ENCODE data around the gene WSCD1.

The WSCD1 gene

GRCh38 chr17:6057562-6057961 lies 12.6 kb upstream of the WSCD1 start:
- no peak for TF ChIP-seq CTCF (IDR thresholded peaks at IDR 0.05; ENCODE audit: low read length)
- TF ChIP-seq EZH2 (IDR thresholded peaks at IDR 0.05; ENCODE audit: borderline replicate concordance, low read length), result no peak
- Histone ChIP-seq H3K9me3 (ENCODE audit: low read length) (no peaks in the 10 kb centered on the region), H3K4me2 (ENCODE audit: low read length) (no peak overlapping the region), H3K27me3 (ENCODE audit: insufficient read depth, low read length) (no peaks in the 10 kb centered on the region), H3K9ac (ENCODE audit: low read length) (no peak overlapping the region), H3K79me2 (ENCODE audit: insufficient read depth, low read length) (no peaks in the 10 kb centered on the region), H3K9me2 (ENCODE audit: low read depth, low read length) (no peaks in the 10 kb centered on the region), H3K36me3 (ENCODE audit: insufficient read depth, low read length) (no peaks in the 10 kb centered on the region), H3K4me1 (ENCODE audit: insufficient read depth, low read length, severe bottlenecking) (no peaks in the 10 kb centered on the region), H3K27ac (ENCODE audit: low read depth, low read length, poor library complexity, severe bottlenecking) (no peak overlapping the region), H3K4me3 (ENCODE audit: low read depth, low read length, poor library complexity, severe bottlenecking) (no peak overlapping the region), H4K20me1 (ENCODE audit: insufficient read depth, low read length) (no peaks in the 10 kb centered on the region), H3F3A (ENCODE audit: insufficient read depth, low read length) (no peaks in the 10 kb centered on the region), H2AFZ (ENCODE audit: low read length) (no peak overlapping the region)

DNA sequence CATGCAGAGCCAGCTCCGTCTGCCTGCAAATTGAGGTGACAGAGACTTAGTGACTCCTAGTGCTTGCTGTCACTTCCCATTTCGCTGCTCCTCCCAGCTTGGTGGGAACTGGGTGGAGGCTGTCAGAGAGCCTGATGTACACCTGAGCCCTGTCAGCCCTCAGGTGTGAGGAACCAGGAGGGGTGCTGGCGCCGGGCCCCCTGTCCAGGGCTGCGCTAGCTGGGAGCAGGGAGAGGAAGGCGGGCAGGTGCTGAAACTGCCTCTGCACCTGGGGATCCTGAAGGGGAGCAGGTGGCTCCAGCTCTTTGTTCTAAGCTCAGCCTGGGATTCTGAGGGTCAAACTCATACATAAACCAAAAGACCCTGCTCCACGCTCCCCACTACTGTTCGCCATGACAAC lies 10.8 kb upstream of the WSCD1 start:
- no peak overlapping the region for H3K27ac ChIP-seq (ENCODE audit: low read depth, low read length, poor library complexity, severe bottlenecking)
- H3K9me3 ChIP-seq (ENCODE audit: low read length), result no peaks in the 10 kb centered on the region
- TF ChIP-seq CTCF (IDR thresholded peaks at IDR 0.05; ENCODE audit: low read length) (no peak), EZH2 (IDR thresholded peaks at IDR 0.05; ENCODE audit: borderline replicate concordance, low read length) (no peak)
- no peak overlapping the region for H3K9ac ChIP-seq (ENCODE audit: low read length)
- no peaks in the 10 kb centered on the region for H3K79me2 ChIP-seq (ENCODE audit: insufficient read depth, low read length)
- no peaks in the 10 kb centered on the region for H3K9me2 ChIP-seq (ENCODE audit: low read depth, low read length)
- H3K27me3 ChIP-seq (ENCODE audit: insufficient read depth, low read length), result no peaks in the 10 kb centered on the region
- no peaks in the 10 kb centered on the region for H3K4me1 ChIP-seq (ENCODE audit: insufficient read depth, low read length, severe bottlenecking)
- H3K4me3 ChIP-seq (ENCODE audit: low read depth, low read length, poor library complexity, severe bottlenecking), result no peak overlapping the region
- H3K36me3 ChIP-seq (ENCODE audit: insufficient read depth, low read length), result no peaks in the 10 kb centered on the region
- H3F3A ChIP-seq (ENCODE audit: insufficient read depth, low read length), result no peaks in the 10 kb centered on the region
- no peak overlapping the region for H3K4me2 ChIP-seq (ENCODE audit: low read length)
- H4K20me1 ChIP-seq (ENCODE audit: insufficient read depth, low read length), result no peaks in the 10 kb centered on the region
- no peak overlapping the region for H2AFZ ChIP-seq (ENCODE audit: low read length)

DNA sequence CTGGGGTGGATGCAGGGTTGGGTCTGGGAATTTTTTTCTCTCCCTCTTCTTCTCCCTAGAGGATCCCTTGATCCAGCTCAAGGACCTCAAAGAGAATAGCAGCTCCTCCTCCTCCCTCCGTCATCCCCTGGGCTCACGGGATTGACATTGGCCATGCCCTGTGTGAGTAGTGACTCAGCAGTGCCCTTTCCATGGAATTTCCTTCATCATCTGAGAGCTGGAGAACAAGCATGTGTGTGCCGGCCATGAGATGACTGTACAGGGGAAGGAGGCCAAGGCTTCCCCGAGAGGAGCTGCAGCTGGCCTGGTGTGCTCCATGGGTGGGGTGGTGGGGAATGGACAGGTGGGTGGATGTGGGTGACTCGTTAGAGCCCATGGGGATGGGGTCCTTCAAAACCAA lies 8.9 kb upstream of the WSCD1 start:
- H3K36me3 ChIP-seq (ENCODE audit: insufficient read depth, low read length), result no peaks in the 10 kb centered on the region
- TF ChIP-seq CTCF (IDR thresholded peaks at IDR 0.05; ENCODE audit: low read length), result no peak
- no peak for TF ChIP-seq EZH2 (IDR thresholded peaks at IDR 0.05; ENCODE audit: borderline replicate concordance, low read length)
- H3K27me3 ChIP-seq (ENCODE audit: insufficient read depth, low read length), result no peaks in the 10 kb centered on the region
- H3F3A ChIP-seq (ENCODE audit: insufficient read depth, low read length), result no peaks in the 10 kb centered on the region
- H3K4me2 ChIP-seq (ENCODE audit: low read length), result no peak overlapping the region
- H3K79me2 ChIP-seq (ENCODE audit: insufficient read depth, low read length), result no peaks in the 10 kb centered on the region
- no peak overlapping the region for H3K4me3 ChIP-seq (ENCODE audit: low read depth, low read length, poor library complexity, severe bottlenecking)
- H3K9ac ChIP-seq (ENCODE audit: low read length), result no peak overlapping the region
- no peaks in the 10 kb centered on the region for H3K4me1 ChIP-seq (ENCODE audit: insufficient read depth, low read length, severe bottlenecking)
- H3K9me3 ChIP-seq (ENCODE audit: low read length), result no peaks in the 10 kb centered on the region
- H2AFZ ChIP-seq (ENCODE audit: low read length), result no peak overlapping the region
- H4K20me1 ChIP-seq (ENCODE audit: insufficient read depth, low read length), result no peaks in the 10 kb centered on the region
- no peak overlapping the region for H3K27ac ChIP-seq (ENCODE audit: low read depth, low read length, poor library complexity, severe bottlenecking)
- no peaks in the 10 kb centered on the region for H3K9me2 ChIP-seq (ENCODE audit: low read depth, low read length)

Measured in OCI-LY1 (cell line).